Right lobe of liver (tissue), 4 donors: ENCODE data around the gene OAF.

Source experiments
- POLR2A ChIP-seq: fragments of 450-650 bp; IDR thresholded peaks from one replicate; pipeline ENCODE4 v1.6.1; 2017; ENCODE audit warnings: antibody characterized with exemption, mild to moderate bottlenecking
- TF ChIP-seq, protein P1 (sequence below), 4 donors: fragments of 200-600 bp in 3 of 4; fragments of 450-650 bp in 1 of 4; IDR thresholded peaks; one replicate each; pipeline versions ENCODE4 v1.5.1 to v1.8.0; 2016 to 2022; ENCODE audit warnings: antibody characterized with exemption in 4 of 4, mild to moderate bottlenecking in 2 of 4
- donor health status: DM: no; HTN: no; CAD: no.
- donor health status: DM: no; HTN: no; CAD: no.
- donor health status: DM: no; HTN: yes; CAD: no.

DNA sequence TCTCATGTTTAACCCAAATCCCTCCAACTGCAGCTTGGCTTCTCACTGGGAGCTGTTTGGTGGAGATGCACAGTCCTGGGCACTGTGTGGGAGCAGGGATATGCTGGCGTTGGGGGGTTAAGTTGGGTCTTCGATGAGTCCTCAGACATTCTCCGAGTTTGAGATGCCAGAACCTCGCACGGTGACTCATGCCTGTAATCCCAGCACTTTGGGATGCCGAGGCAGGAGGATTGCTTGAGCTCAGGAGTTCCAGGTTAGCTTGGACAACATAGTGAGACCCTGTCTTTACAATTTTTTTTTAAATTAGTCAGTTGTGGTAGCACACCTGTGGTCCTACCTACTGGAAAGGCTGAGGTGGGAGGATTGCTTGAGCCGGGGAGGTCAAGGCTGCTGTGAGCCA lies 49.8 kb downstream of the OAF start:
- TF ChIP-seq, protein P1, sequence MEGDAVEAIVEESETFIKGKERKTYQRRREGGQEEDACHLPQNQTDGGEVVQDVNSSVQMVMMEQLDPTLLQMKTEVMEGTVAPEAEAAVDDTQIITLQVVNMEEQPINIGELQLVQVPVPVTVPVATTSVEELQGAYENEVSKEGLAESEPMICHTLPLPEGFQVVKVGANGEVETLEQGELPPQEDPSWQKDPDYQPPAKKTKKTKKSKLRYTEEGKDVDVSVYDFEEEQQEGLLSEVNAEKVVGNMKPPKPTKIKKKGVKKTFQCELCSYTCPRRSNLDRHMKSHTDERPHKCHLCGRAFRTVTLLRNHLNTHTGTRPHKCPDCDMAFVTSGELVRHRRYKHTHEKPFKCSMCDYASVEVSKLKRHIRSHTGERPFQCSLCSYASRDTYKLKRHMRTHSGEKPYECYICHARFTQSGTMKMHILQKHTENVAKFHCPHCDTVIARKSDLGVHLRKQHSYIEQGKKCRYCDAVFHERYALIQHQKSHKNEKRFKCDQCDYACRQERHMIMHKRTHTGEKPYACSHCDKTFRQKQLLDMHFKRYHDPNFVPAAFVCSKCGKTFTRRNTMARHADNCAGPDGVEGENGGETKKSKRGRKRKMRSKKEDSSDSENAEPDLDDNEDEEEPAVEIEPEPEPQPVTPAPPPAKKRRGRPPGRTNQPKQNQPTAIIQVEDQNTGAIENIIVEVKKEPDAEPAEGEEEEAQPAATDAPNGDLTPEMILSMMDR (IDR thresholded peaks at IDR 0.05) = no peak
- TF ChIP-seq POLR2A = no peak
